Liver (tissue), 9 donors: ENCODE measurements around the gene CPAMD8. TPM values are rescaled to one million over a fixed set of nuclear protein-coding genes. Genes with fewer than 3 reads are reported as not detected.
"Not testable (repeated sequence)": the region's sequence is repeated elsewhere in the genome, so short reads cannot be mapped to it uniquely, and the experiment has no call there.

Experiments
- DNase-seq: peaks from one replicate; pipeline ENCODE4 v3.0.0-alpha.2; 2017; ENCODE audit warnings: low spot score
- H3K27ac ChIP-seq, 2 donors: one replicate each; pipeline ENCODE4 v1.7.0; 2013; ENCODE audit warnings: inconsistent platforms in 2 of 2, low read length in 2 of 2, control low read depth in 1 of 2, low read depth in 1 of 2, mild to moderate bottlenecking in 1 of 2
- H3K27me3 ChIP-seq, 4 donors: one replicate each; pipeline versions ENCODE4 v1.6.1 to v1.7.0; 2013; ENCODE audit warnings: low read length in 3 of 4, inconsistent platforms in 1 of 4, mild to moderate bottlenecking in 1 of 4, moderate library complexity in 1 of 4; ENCODE audit not compliant: control insufficient read depth in 4 of 4, insufficient read depth in 4 of 4
- H3K36me3 ChIP-seq, 4 donors: one replicate each; pipeline versions ENCODE4 v1.6.1 to v1.7.0; 2013; ENCODE audit warnings: low read length in 3 of 4, mild to moderate bottlenecking in 3 of 4, low read depth in 1 of 4, moderate library complexity in 1 of 4; ENCODE audit not compliant: control insufficient read depth in 4 of 4, insufficient read depth in 3 of 4
- H3K4me1 ChIP-seq, 4 donors: one replicate each; pipeline versions ENCODE4 v1.6.1 to v1.7.0; 2013; ENCODE audit warnings: low read length in 3 of 4, mild to moderate bottlenecking in 3 of 4, moderate library complexity in 1 of 4; ENCODE audit not compliant: control insufficient read depth in 4 of 4, insufficient read depth in 4 of 4
- H3K4me3 ChIP-seq, 3 donors: one replicate each; pipeline versions ENCODE4 v1.6.1 to v1.7.0; 2013; ENCODE audit warnings: low read length in 3 of 3, control low read depth in 1 of 3, low read depth in 1 of 3, mild to moderate bottlenecking in 1 of 3
- H3K9ac ChIP-seq, 2 donors: one replicate each; pipeline ENCODE4 v1.7.0; 2013; ENCODE audit warnings: low read length in 2 of 2, mild to moderate bottlenecking in 2 of 2, moderate library complexity in 2 of 2, control low read depth in 1 of 2, low read depth in 1 of 2
- H3K9me3 ChIP-seq, 4 donors: one replicate each; pipeline versions ENCODE4 v1.6.1 to v1.7.0; 2013; ENCODE audit warnings: low read length in 3 of 4; ENCODE audit not compliant: control insufficient read depth in 4 of 4
- EGR1 ChIP-seq, 2 donors: IDR thresholded peaks; 2 replicates each; pipeline ENCODE4 v1.6.1; 2016 to 2018; ENCODE audit warnings: antibody characterized with exemption in 2 of 2, low read depth in 2 of 2
- FOXA1 ChIP-seq: IDR thresholded peaks from 2 replicates; pipeline ENCODE4 v1.6.1; 2016; ENCODE audit warnings: antibody characterized with exemption
- FOXA2 ChIP-seq: IDR thresholded peaks from 2 replicates; pipeline ENCODE4 v1.6.1; 2016; ENCODE audit warnings: antibody characterized with exemption
- GABPA ChIP-seq, 2 donors: IDR thresholded peaks in 1 of 2; conservative IDR thresholded peaks in 1 of 2; 2 replicates each; pipeline ENCODE4 v1.6.1; 2016; ENCODE audit warnings: antibody characterized with exemption in 2 of 2, mild to moderate bottlenecking in 1 of 2, moderate library complexity in 1 of 2
- HNF4A ChIP-seq, 2 donors: conservative IDR thresholded peaks; 2 replicates each; pipeline ENCODE4 v1.6.1; 2016; ENCODE audit warnings: antibody characterized with exemption in 2 of 2, mild to moderate bottlenecking in 2 of 2
- HNF4G ChIP-seq: IDR thresholded peaks from 2 replicates; pipeline ENCODE4 v1.6.1; 2016; ENCODE audit warnings: antibody characterized with exemption
- NR2F2 ChIP-seq: IDR thresholded peaks from 2 replicates; pipeline ENCODE4 v1.6.1; 2016; ENCODE audit warnings: antibody characterized with exemption
- RAD21 ChIP-seq, 2 donors: IDR thresholded peaks; 2 replicates each; pipeline ENCODE4 v1.6.1; 2016; ENCODE audit warnings: antibody characterized with exemption in 2 of 2, mild to moderate bottlenecking in 2 of 2
- RXRA ChIP-seq, 2 donors: IDR thresholded peaks; 2 replicates each; pipeline ENCODE4 v1.6.1; 2017 to 2018; ENCODE audit warnings: antibody characterized with exemption in 2 of 2, mild to moderate bottlenecking in 1 of 2
- TAF1 ChIP-seq: conservative IDR thresholded peaks from 2 replicates; pipeline ENCODE4 v1.6.1; 2016; ENCODE audit warnings: antibody characterized with exemption, mild to moderate bottlenecking
- YY1 ChIP-seq: IDR thresholded peaks from 2 replicates; pipeline ENCODE4 v1.6.1; 2016; ENCODE audit warnings: antibody characterized with exemption, mild to moderate bottlenecking
- WGBS: extraction: QIAGEN DNeasy Blood & Tissue Kit; methylation state at CpG from one replicate; pipeline ENCODE4 v1.1.7; 2013; 5-methylcytosine and 5-hydroxymethylcytosine counted together
- polyA plus RNA-seq, 2 donors: library from polyadenylated mRNA; stranded (reverse) in 1 of 2; unstranded in 1 of 2; fragments of 200-250 nt in 1 of 2; fragments of >200 nt in 1 of 2; fragmentation: Nextera tagmentation in 1 of 2; extraction: Ambion mirVana in 1 of 2; gene quantifications; one replicate each; pipeline versions ENCODE4 v1.2.1 to v1.2.3, GENCODE V29; 2013 to 2015
- total RNA-seq, 2 donors: library from RNA; depleted of rRNA; stranded (reverse); fragments of >200 nt; gene quantifications; one replicate each; pipeline ENCODE4 v1.2.3, GENCODE V29; 2014
- TF ChIP-seq, protein P1 (sequence below): IDR thresholded peaks from 2 replicates; pipeline ENCODE4 v1.6.1; 2016; ENCODE audit warnings: antibody characterized with exemption, mild to moderate bottlenecking
- TF ChIP-seq, protein P2 (sequence below): IDR thresholded peaks from 2 replicates; pipeline ENCODE4 v1.6.1; 2016; ENCODE audit warnings: antibody characterized with exemption
- TF ChIP-seq, protein P3 (sequence below): IDR thresholded peaks from 2 replicates; pipeline ENCODE4 v1.6.1; 2016; ENCODE audit warnings: antibody characterized with exemption
- TF ChIP-seq, protein P4 (sequence below): fragments of 150-350 bp; IDR thresholded peaks from 2 replicates; pipeline ENCODE4 v1.5.1; 2017; ENCODE audit warnings: improper control_type of control experiment, low read depth, low read length; ENCODE audit not compliant: missing input control
- donor health status: healthy.
- donor health status: healthy.
- donor health status: healthy.
- donor health status: healthy.
- donor health status: healthy.

Gene CPAMD8
- total and polyA plus RNA-seq, 4 donors = 0.92 to 1.4 (median 1.1) TPM

DNA sequence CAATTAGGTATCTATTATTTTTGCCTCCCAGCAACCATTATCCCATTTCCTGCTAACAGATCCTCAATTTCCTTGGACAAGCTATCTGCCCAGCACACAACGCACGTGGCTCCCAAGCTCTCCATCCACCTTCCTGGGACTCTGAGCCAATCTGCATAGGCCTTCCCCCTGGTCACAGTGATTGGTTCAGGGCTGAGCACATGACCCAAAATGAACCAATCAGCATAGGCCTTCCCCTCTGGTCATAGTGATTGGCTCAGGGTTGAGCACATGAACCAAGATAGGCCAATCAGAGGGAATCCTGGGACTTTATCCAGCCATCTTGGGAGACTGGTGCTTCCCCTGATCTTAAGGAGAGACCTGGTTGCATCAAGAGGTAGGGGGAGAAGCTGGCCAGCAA lies 5.8 kb downstream of the CPAMD8 start:
- H3K27ac ChIP-seq = no peak overlapping the region

DNA sequence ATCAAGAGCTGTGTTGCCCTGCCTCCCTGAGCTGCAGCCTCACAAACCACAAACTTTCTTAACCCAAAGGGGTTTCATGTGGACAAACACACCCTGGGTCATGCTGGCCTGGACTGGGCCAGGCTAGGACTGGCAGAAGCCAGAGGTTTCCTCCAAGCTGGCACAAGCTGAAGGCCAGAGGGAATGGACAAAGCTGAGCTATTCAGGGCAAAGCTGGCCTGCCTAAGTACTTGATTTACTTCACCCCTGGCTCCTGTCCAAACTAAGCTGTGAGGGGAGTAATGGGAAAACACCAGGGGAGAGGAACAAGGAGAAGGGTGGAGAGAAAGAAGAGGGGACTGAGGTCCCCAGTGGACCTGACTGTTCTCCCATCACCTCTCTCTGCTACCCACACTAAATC lies 6.2 kb downstream of the CPAMD8 start:
- H3K4me1 ChIP-seq = no peaks in the 10 kb centered on the region
- no peak overlapping the region for H3K27ac ChIP-seq
- no peak overlapping the region for H3K4me3 ChIP-seq
- H3K36me3 ChIP-seq = no peaks in the 10 kb centered on the region
- TF ChIP-seq RAD21 (IDR thresholded peaks at IDR 0.05) = no peak
- TF ChIP-seq, protein P1, sequence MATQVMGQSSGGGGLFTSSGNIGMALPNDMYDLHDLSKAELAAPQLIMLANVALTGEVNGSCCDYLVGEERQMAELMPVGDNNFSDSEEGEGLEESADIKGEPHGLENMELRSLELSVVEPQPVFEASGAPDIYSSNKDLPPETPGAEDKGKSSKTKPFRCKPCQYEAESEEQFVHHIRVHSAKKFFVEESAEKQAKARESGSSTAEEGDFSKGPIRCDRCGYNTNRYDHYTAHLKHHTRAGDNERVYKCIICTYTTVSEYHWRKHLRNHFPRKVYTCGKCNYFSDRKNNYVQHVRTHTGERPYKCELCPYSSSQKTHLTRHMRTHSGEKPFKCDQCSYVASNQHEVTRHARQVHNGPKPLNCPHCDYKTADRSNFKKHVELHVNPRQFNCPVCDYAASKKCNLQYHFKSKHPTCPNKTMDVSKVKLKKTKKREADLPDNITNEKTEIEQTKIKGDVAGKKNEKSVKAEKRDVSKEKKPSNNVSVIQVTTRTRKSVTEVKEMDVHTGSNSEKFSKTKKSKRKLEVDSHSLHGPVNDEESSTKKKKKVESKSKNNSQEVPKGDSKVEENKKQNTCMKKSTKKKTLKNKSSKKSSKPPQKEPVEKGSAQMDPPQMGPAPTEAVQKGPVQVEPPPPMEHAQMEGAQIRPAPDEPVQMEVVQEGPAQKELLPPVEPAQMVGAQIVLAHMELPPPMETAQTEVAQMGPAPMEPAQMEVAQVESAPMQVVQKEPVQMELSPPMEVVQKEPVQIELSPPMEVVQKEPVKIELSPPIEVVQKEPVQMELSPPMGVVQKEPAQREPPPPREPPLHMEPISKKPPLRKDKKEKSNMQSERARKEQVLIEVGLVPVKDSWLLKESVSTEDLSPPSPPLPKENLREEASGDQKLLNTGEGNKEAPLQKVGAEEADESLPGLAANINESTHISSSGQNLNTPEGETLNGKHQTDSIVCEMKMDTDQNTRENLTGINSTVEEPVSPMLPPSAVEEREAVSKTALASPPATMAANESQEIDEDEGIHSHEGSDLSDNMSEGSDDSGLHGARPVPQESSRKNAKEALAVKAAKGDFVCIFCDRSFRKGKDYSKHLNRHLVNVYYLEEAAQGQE = no peak
- TF ChIP-seq NR2F2 = no peak
- no peak for TF ChIP-seq FOXA2
- TF ChIP-seq YY1 = no peak
- TF ChIP-seq RXRA (IDR thresholded peaks at IDR 0.05) = no peak
- H3K9me3 ChIP-seq = peaks cover 2 to 7% (median 4%) of the 10 kb centered on the region in 4 donors
- H3K9ac ChIP-seq = no peak overlapping the region
- DNase-seq = no peak
- H3K27me3 ChIP-seq = peaks cover 0 to 3% (median 2%) of the 10 kb centered on the region in 4 donors

More for the DNA sequence above, 5.8 kb downstream of the CPAMD8 start:
- DNase-seq = no peak
- TF ChIP-seq FOXA2 = no peak
- TF ChIP-seq NR2F2 = no peak
- TF ChIP-seq TAF1 = no peak
- TF ChIP-seq, protein P2, sequence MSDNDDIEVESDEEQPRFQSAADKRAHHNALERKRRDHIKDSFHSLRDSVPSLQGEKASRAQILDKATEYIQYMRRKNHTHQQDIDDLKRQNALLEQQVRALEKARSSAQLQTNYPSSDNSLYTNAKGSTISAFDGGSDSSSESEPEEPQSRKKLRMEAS = no peak
- no peak for TF ChIP-seq GABPA (IDR thresholded peaks at IDR 0.05 in 1 of 2, conservative IDR thresholded peaks at IDR 0.05 in 1 of 2)
- TF ChIP-seq, protein P1 = no peak
- no peak for TF ChIP-seq RXRA (IDR thresholded peaks at IDR 0.05)
- TF ChIP-seq HNF4A (conservative IDR thresholded peaks at IDR 0.05) = no peak
- no peak for TF ChIP-seq EGR1 (IDR thresholded peaks at IDR 0.05; ENCODE audit: low read depth in 2 of 2)
- TF ChIP-seq FOXA1 = no peak
- TF ChIP-seq RAD21 (IDR thresholded peaks at IDR 0.05) = no peak
- no peak for TF ChIP-seq YY1
- TF ChIP-seq, protein P3, sequence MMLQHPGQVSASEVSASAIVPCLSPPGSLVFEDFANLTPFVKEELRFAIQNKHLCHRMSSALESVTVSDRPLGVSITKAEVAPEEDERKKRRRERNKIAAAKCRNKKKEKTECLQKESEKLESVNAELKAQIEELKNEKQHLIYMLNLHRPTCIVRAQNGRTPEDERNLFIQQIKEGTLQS = no peak
- TF ChIP-seq, protein P4, sequence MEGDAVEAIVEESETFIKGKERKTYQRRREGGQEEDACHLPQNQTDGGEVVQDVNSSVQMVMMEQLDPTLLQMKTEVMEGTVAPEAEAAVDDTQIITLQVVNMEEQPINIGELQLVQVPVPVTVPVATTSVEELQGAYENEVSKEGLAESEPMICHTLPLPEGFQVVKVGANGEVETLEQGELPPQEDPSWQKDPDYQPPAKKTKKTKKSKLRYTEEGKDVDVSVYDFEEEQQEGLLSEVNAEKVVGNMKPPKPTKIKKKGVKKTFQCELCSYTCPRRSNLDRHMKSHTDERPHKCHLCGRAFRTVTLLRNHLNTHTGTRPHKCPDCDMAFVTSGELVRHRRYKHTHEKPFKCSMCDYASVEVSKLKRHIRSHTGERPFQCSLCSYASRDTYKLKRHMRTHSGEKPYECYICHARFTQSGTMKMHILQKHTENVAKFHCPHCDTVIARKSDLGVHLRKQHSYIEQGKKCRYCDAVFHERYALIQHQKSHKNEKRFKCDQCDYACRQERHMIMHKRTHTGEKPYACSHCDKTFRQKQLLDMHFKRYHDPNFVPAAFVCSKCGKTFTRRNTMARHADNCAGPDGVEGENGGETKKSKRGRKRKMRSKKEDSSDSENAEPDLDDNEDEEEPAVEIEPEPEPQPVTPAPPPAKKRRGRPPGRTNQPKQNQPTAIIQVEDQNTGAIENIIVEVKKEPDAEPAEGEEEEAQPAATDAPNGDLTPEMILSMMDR = no peak
- no peak for TF ChIP-seq HNF4G
- H3K4me3 ChIP-seq = no peak overlapping the region
- no peak overlapping the region for H3K9ac ChIP-seq
- H3K27me3 ChIP-seq = peaks cover 0 to 4% (median 2%) of the 10 kb centered on the region in 4 donors
- WGBS = 85% methylated on average over 2 of the region's 2 CpGs
- H3K9me3 ChIP-seq = peaks cover 2 to 7% (median 4%) of the 10 kb centered on the region in 4 donors
- no peaks in the 10 kb centered on the region for H3K36me3 ChIP-seq
- H3K4me1 ChIP-seq = no peaks in the 10 kb centered on the region

DNA sequence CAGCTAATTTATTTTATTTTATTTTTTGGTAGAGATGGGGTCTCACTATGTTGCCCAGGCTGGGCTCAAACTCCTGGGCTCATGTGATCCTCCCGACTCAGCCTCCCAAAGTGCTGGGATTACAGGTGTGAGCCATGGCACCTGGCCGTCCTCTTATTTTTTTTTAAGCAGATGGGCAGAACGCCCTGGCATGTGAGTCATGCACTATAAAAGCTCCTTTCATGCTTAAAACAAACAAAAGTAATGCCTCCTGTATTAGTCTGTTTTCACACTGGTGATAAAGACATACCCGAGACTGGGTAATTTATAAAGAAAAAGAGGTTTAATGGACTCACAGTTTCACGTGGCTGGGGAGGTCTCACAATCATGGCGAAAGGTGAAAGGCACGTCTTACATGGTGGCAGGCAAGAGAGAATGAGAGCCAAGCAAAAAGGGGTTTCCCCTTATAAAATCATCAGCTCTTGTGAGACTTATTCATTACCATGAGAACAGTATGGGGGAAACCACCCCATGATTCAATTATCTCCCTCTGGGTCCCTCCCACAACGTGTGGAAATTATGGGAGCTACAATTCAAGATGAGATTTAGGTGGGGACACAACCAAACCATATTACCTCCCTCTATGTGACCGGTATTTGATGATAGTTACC lies 12.3 kb downstream of the CPAMD8 start:
- not testable (repeated sequence) for DNase-seq, H3K9ac ChIP-seq, H3K27ac ChIP-seq, H3K4me1 ChIP-seq, H3K4me3 ChIP-seq, H3K36me3 ChIP-seq, H3K27me3 ChIP-seq, H3K9me3 ChIP-seq
- 69% methylated on average over 9 of the region's 9 CpGs for WGBS
